Measurements from ENCODE around the gene CDK6. TPM values are rescaled to one million over a fixed set of nuclear protein-coding genes. Genes with fewer than 3 reads are reported as not detected.

Gene CDK6
- total RNA-seq, 2 experiments from 2014 or later: 84.1 to 95.4 TPM

GRCh38 chr7:92699966-92700514 lies 136.3 kb downstream of the CDK6 start:
- no peak overlapping the region for H3K27ac Mint-ChIP-seq
- CTCF ChIA-PET: interaction anchor here (1.1 to 1.3 kb wide), 3 partner anchors 36 to 132 kb away, joined by 3 to 5 read pairs (median 4); no protein-coding TSS in a partner anchor
- H3K9me3 Mint-ChIP-seq: peaks cover 1% of the 10 kb centered on the region
- POLR2A ChIA-PET: no interaction called here
- DNase-seq: no peak
- H3K4me1 Mint-ChIP-seq: peaks cover 22% of the 10 kb centered on the region
- peaks cover 28% of the 10 kb centered on the region for H3K36me3 Mint-ChIP-seq (ENCODE audit: low read depth)
- H3K4me3 Mint-ChIP-seq: no peak overlapping the region
- no peaks in the 10 kb centered on the region for H3K27me3 Mint-ChIP-seq

DNA sequence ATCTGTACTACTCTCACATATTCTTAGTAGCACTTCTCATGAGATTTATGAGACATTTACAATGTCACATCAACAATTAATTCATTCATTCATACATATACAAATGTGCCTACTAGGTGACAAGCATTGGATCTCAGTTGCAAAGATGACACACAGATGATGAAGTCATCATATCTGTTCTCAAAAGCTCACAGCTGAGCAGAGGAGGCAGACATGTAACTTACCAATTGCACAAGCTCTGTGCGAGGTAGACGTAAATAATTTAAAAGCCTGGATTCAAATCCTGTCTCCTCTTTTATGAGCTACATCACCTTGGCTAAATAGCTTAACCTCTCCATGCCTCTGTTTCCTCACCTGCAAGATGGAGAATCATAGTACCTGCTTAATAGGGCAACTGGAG lies 136.8 kb downstream of the CDK6 start:
- Mint-ChIP-seq H3K36me3 (ENCODE audit: low read depth) (peaks cover 29% of the 10 kb centered on the region), H3K27ac (no peak overlapping the region), H3K4me1 (peaks cover 25% of the 10 kb centered on the region), H3K27me3 (no peaks in the 10 kb centered on the region), H3K4me3 (no peak overlapping the region), H3K9me3 (no peaks in the 10 kb centered on the region)
- CTCF ChIA-PET: interaction anchor here (1.1 to 1.3 kb wide), 3 partner anchors 37 to 133 kb away, joined by 3 to 5 read pairs (median 4); no protein-coding TSS in a partner anchor
- no peak for DNase-seq
- POLR2A ChIA-PET: no interaction called here

GRCh38 chr7:92698237-92698841 lies 138.0 kb downstream of the CDK6 start:
- DNase-seq: no peak
- H3K4me3 Mint-ChIP-seq: no peak overlapping the region
- peaks cover 31% of the 10 kb centered on the region for H3K36me3 Mint-ChIP-seq (ENCODE audit: low read depth)
- ChIA-PET POLR2A (no interaction called here), CTCF (interaction anchor here (0.6 to 1.2 kb wide), 3 partner anchors 9 to 134 kb away, joined by 3 read pairs; no protein-coding TSS in a partner anchor)
- H3K9me3 Mint-ChIP-seq: peaks cover 4% of the 10 kb centered on the region
- H3K27me3 Mint-ChIP-seq: no peaks in the 10 kb centered on the region
- H3K4me1 Mint-ChIP-seq: peaks cover 27% of the 10 kb centered on the region
- H3K27ac Mint-ChIP-seq: no peak overlapping the region

DNA sequence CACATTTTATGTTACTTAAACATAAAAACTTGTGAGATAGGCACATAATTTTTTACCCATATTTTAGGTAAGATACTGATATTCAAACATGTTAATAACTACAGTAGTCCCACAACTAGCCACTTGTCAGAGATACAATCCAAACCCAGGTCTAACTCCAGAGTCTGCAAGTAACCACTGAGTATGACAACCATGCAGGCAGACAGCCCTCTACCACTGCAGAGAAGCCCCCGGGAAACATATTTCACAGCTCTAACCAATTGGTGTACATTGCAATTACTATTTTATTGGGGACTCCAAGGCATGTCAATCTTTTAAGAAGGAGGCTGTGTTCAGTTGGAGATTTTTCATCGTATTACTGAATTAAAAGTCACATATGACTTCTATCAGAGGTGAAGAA lies 139.0 kb downstream of the CDK6 start:
- H3K36me3 Mint-ChIP-seq (ENCODE audit: low read depth): peaks cover 35% of the 10 kb centered on the region
- H3K9me3 Mint-ChIP-seq: peaks cover 4% of the 10 kb centered on the region
- ChIA-PET CTCF (interaction anchor here (0.6 to 1.2 kb wide), 2 partner anchors 35 to 135 kb away, joined by 3 read pairs; no protein-coding TSS in a partner anchor), POLR2A (no interaction called here)
- H3K4me3 Mint-ChIP-seq: no peak overlapping the region
- no peak overlapping the region for H3K27ac Mint-ChIP-seq
- H3K4me1 Mint-ChIP-seq: peaks cover 33% of the 10 kb centered on the region
- DNase-seq: no peak
- no peaks in the 10 kb centered on the region for H3K27me3 Mint-ChIP-seq

GRCh38 chr7:92697012-92697411 lies 139.4 kb downstream of the CDK6 start:
- ChIA-PET CTCF (interaction anchor here (2.0 kb wide), 1 partner anchor 136 kb away, joined by 9 read pairs; no protein-coding TSS in a partner anchor), POLR2A (no interaction called here)
- no peak overlapping the region for H3K27ac Mint-ChIP-seq
- H3K27me3 Mint-ChIP-seq: no peaks in the 10 kb centered on the region
- peaks cover 37% of the 10 kb centered on the region for H3K4me1 Mint-ChIP-seq
- no peak overlapping the region for H3K4me3 Mint-ChIP-seq
- DNase-seq: no peak
- H3K36me3 Mint-ChIP-seq (ENCODE audit: low read depth): peaks cover 35% of the 10 kb centered on the region
- H3K9me3 Mint-ChIP-seq: peaks cover 4% of the 10 kb centered on the region

DNA sequence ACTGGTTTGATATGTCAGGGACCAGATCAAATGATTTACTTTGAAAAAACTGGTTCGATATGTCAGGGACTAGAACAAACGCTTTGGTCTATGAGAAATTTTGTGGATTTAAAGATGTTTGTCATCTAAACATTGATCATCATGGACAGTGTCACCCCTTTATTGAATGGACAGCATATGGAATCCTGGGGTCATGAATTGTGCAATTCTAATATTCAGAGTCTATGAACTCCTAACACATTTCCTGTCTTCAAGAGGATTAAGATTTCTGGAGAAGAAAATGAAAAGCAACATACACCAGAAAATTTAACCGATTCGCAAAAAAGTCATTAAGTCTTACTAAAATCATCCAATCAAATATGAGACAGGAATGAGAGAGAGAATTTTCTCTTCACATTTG lies 139.8 kb downstream of the CDK6 start:
- H3K27ac Mint-ChIP-seq: no peak overlapping the region
- H3K4me1 Mint-ChIP-seq: peaks cover 41% of the 10 kb centered on the region
- H3K27me3 Mint-ChIP-seq: no peaks in the 10 kb centered on the region
- peaks cover 35% of the 10 kb centered on the region for H3K36me3 Mint-ChIP-seq (ENCODE audit: low read depth)
- peaks cover 4% of the 10 kb centered on the region for H3K9me3 Mint-ChIP-seq
- H3K4me3 Mint-ChIP-seq: no peak overlapping the region
- no peak for DNase-seq
- ChIA-PET CTCF (interaction anchor here (1.9 to 2.0 kb wide), 2 partner anchors 9 to 136 kb away, joined by 4 to 9 read pairs; no protein-coding TSS in a partner anchor), POLR2A (no interaction called here)

- H3K27me3 Mint-ChIP-seq: no peaks in the 10 kb centered on the region
- peak overlapping the region; percentile 71 for H3K27ac Mint-ChIP-seq
- H3K4me3 Mint-ChIP-seq: peak overlapping the region; percentile 42
- DNase-seq: no peak
- H3K9me3 Mint-ChIP-seq: peaks cover 4% of the 10 kb centered on the region
- CTCF ChIA-PET: interaction anchor here (0.6 to 2.0 kb wide), 3 partner anchors 10 to 137 kb away, joined by 4 to 9 read pairs (median 6); no protein-coding TSS in a partner anchor
- POLR2A ChIA-PET: no interaction called here
- H3K36me3 Mint-ChIP-seq (ENCODE audit: low read depth): peaks cover 33% of the 10 kb centered on the region
- H3K4me1 Mint-ChIP-seq: peaks cover 48% of the 10 kb centered on the region
Measured at GRCh38 chr7:92695308-92696261, 140.8 kb downstream of the CDK6 start.

DNA sequence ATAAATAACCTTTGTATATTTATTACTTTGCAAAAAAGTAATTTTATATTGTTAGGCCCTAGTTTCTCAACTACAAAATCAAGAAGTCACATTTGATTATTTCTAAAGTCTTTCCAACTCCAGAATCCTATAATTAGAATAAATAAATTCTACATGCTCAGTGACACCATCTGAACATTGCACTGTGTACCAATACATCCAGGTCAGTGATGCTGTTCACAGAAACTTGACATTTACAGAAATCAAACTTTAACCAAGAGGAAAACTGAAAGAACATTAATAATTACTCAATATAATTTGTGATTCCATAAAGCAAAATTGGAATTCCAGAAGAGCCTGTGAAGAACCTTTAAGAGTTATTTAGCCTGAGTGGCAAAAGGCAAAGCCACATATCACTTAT lies 142.2 kb downstream of the CDK6 start:
- no peaks in the 10 kb centered on the region for H3K27me3 Mint-ChIP-seq
- ChIA-PET CTCF (no interaction called here), POLR2A (no interaction called here)
- peaks cover 61% of the 10 kb centered on the region for H3K4me1 Mint-ChIP-seq
- H3K36me3 Mint-ChIP-seq (ENCODE audit: low read depth): peaks cover 43% of the 10 kb centered on the region
- H3K4me3 Mint-ChIP-seq: no peak overlapping the region
- H3K9me3 Mint-ChIP-seq: peaks cover 11% of the 10 kb centered on the region
- no peak for DNase-seq
- no peak overlapping the region for H3K27ac Mint-ChIP-seq

DNA sequence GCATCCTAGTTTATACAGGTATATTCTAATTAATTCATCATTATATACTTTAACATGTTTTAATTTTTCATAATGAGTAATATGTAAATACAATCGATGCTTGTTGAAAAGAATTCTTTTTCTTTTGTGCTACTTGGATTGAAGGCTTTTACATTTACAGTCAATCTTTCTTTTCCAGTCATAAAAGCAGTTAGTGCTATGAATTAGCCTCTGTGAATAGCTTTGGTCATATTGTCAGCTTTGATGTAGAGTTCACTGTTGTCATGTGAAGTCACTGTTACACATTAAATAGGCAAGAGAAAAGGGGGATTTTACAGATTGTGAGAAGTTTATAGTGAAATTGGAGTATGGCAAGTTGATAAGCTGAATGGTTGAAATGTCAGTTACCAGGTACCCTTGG lies 142.9 kb downstream of the CDK6 start:
- no peak for DNase-seq
- CTCF ChIA-PET: no interaction called here
- Mint-ChIP-seq H3K36me3 (ENCODE audit: low read depth) (peaks cover 50% of the 10 kb centered on the region), H3K4me3 (no peak overlapping the region), H3K27me3 (no peaks in the 10 kb centered on the region), H3K9me3 (peaks cover 18% of the 10 kb centered on the region), H3K27ac (no peak overlapping the region), H3K4me1 (peaks cover 68% of the 10 kb centered on the region)
- POLR2A ChIA-PET: no interaction called here

DNA sequence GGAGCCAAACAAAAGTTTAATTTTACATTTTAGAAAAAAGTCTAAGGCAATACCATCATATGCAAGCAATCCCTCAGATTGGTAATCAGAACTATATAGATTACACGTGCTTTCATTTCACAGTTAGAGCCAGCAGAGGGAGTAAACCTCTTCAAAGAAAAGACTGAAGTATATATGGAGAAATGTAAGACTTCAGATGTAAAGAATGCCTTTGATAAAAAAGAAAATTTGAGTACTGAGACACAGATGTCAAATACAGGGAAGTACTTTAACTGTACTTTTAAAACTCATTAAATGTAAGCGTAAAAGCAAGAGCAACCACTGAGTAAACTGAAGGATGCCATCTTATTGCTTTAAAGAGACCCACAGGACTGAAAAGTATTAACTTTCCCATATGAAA lies 144.8 kb downstream of the CDK6 start:
- Mint-ChIP-seq H3K4me1 (peaks cover 75% of the 10 kb centered on the region), H3K36me3 (ENCODE audit: low read depth) (peaks cover 67% of the 10 kb centered on the region), H3K9me3 (peaks cover 24% of the 10 kb centered on the region), H3K4me3 (no peak overlapping the region), H3K27me3 (no peaks in the 10 kb centered on the region), H3K27ac (peak overlapping the region; percentile 19)
- peak; percentile 63 for DNase-seq
- POLR2A ChIA-PET: no interaction called here
- CTCF ChIA-PET: interaction anchor here (1.0 kb wide), 1 partner anchor 153 kb away, joined by 3 read pairs; no protein-coding TSS in a partner anchor

GRCh38 chr7:92685136-92686042 lies 151.0 kb downstream of the CDK6 start:
- Mint-ChIP-seq H3K27ac (peak overlapping the region; percentile 92), H3K27me3 (no peaks in the 10 kb centered on the region), H3K9me3 (peaks cover 31% of the 10 kb centered on the region), H3K36me3 (ENCODE audit: low read depth) (peaks cover 71% of the 10 kb centered on the region), H3K4me1 (peaks cover 93% of the 10 kb centered on the region), H3K4me3 (peak overlapping the region; percentile 12)
- ChIA-PET POLR2A (no interaction called here), CTCF (no interaction called here)
- DNase-seq: peak; percentile 84

DNA sequence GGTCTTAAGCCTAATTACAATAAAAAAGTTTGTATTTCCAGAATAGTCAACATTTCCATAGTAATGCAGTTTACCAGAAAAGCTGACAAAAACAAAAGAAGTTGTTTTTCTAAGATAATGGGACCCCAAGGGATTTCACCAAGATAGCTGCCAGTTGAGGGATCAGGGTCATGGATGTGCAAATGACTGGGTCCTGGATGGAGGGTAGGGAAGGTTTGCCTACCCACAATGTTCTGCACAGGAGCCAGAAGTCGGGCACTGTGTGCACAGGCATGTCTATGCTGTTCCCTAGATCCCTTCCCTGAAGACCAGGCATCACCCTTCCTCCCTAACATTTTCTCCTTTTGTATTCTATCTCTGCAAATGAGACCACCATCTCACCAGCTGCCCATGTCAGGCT lies 152.1 kb downstream of the CDK6 start:
- ChIA-PET POLR2A (no interaction called here), CTCF (interaction anchor here (1.2 kb wide), 2 partner anchors 11 to 63 kb away, joined by 3 to 4 read pairs; no protein-coding TSS in a partner anchor)
- Mint-ChIP-seq H3K36me3 (ENCODE audit: low read depth) (peaks cover 61% of the 10 kb centered on the region), H3K9me3 (peaks cover 24% of the 10 kb centered on the region), H3K4me1 (peaks cover 85% of the 10 kb centered on the region), H3K27ac (peak overlapping the region; percentile 92), H3K27me3 (no peaks in the 10 kb centered on the region), H3K4me3 (no peak overlapping the region)
- no peak for DNase-seq
